SU-DHL-6 (cell line): ENCODE results near the gene TRIM7.

ENCODE experiments used
- H2AFZ ChIP-seq: fragments of 200-600 bp; sonication (generic); 2 replicates; pipeline ENCODE4 v1.6.1; 2014; ENCODE audit warnings: low read depth, mild to moderate bottlenecking, moderate library complexity, mixed read lengths, antibody characterized with exemption, low read length; ENCODE audit not compliant: severe bottlenecking
- H3F3A ChIP-seq: fragments of 200-600 bp; shearing (Covaris generic); 2 replicates; pipeline ENCODE4 v1.6.0; 2016; ENCODE audit warnings: antibody characterized with exemption, mild to moderate bottlenecking; ENCODE audit not compliant: insufficient read depth
- H3K27ac ChIP-seq: fragments of 200-600 bp; sonication (generic); 2 replicates; pipeline ENCODE4 v1.5.1; 2016; ENCODE audit warnings: low read depth, mild to moderate bottlenecking, low read length, moderate library complexity, mixed read lengths
- H3K27me3 ChIP-seq: fragments of 200-600 bp; sonication (generic), shearing (Covaris generic); 2 replicates; pipeline ENCODE4 v1.6.0; 2014; ENCODE audit warnings: mild to moderate bottlenecking, low read length
- H3K36me3 ChIP-seq: fragments of 200-600 bp; sonication (generic); 2 replicates; pipeline ENCODE4 v1.6.1; 2014; ENCODE audit warnings: mild to moderate bottlenecking, low read length, mixed read lengths
- H3K4me2 ChIP-seq: fragments of 300-600, 200-600 bp; shearing (Covaris generic), sonication (generic); 2 replicates; pipeline ENCODE4 v1.6.0; 2014; ENCODE audit warnings: low read length, low read depth, mild to moderate bottlenecking; ENCODE audit not compliant: poor library complexity, severe bottlenecking
- H3K4me3 ChIP-seq: fragments of 200-600 bp; sonication (generic); 2 replicates; pipeline ENCODE4 v1.5.1; 2014; ENCODE audit warnings: antibody characterized with exemption, low read length, mild to moderate bottlenecking, mixed read lengths; ENCODE audit not compliant: insufficient read depth, poor library complexity, severe bottlenecking
- H3K79me2 ChIP-seq: fragments of 200-600 bp; sonication (generic); 2 replicates; pipeline ENCODE4 v1.6.1; 2014; ENCODE audit warnings: mild to moderate bottlenecking, low read length, moderate library complexity; ENCODE audit not compliant: insufficient read depth
- H3K9ac ChIP-seq: fragments of 200-600 bp; sonication (generic); 2 replicates; pipeline ENCODE4 v1.7.0; 2014; ENCODE audit warnings: mild to moderate bottlenecking, low read length
- H3K9me2 ChIP-seq: fragments of 200-600 bp; sonication (generic); replicated peaks from 2 replicates; pipeline ENCODE4 v1.6.1; 2014; ENCODE audit warnings: low read length; ENCODE audit not compliant: insufficient read depth
- H3K9me3 ChIP-seq: fragments of 200-600 bp; sonication (generic); 2 replicates; pipeline ENCODE4 v1.6.1; 2014; ENCODE audit warnings: low read length, mixed read lengths; ENCODE audit not compliant: insufficient read depth
- H4K20me1 ChIP-seq: fragments of 200-600 bp; sonication (generic); 2 replicates; pipeline ENCODE4 v1.6.1; 2014; ENCODE audit warnings: low read depth, mild to moderate bottlenecking, antibody characterized with exemption, low read length, moderate library complexity, mixed read lengths
- EZH2phosphoT487 ChIP-seq: fragments of 200-600 bp; sonication (generic), shearing (Covaris generic); conservative IDR thresholded peaks from 2 replicates; pipeline ENCODE4 v1.6.1; 2018; ENCODE audit warnings: mild to moderate bottlenecking, antibody characterized with exemption, low read length, moderate library complexity, mixed read lengths
- TF ChIP-seq, protein P1 (sequence below): fragments of 200-600 bp; sonication (generic); IDR thresholded peaks from one replicate; pipeline ENCODE4 v1.5.1; 2017; ENCODE audit warnings: antibody characterized with exemption, mild to moderate bottlenecking, low read length, moderate library complexity; ENCODE audit not compliant: insufficient read depth, poor library complexity, severe bottlenecking

TRIM7 gene

DNA sequence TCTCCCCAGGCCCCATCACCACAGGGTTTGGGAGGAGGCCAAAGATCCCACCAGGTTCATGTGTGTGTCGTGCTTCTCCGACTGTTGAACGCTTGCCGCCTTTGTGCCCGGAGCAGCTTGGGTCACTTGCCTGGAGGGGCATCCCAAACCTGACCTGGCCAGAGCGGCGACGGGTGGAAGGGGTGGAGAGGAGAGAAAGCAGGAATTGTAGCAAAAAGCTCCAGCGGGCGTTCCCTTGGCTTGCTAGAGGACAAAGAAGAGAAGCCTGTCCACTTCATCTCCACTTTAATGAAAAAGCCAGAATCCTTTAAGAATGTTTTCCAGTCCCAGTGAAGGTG lies 15.2 kb upstream of the TRIM7 start:
- H3K27me3 ChIP-seq = no peaks in the 10 kb centered on the region
- no peaks in the 10 kb centered on the region for H3K9me2 ChIP-seq
- no peaks in the 10 kb centered on the region for H4K20me1 ChIP-seq
- H2AFZ ChIP-seq = no peak overlapping the region
- no peaks in the 10 kb centered on the region for H3K9me3 ChIP-seq
- H3F3A ChIP-seq = peaks cover 51% of the 10 kb centered on the region
- no peaks in the 10 kb centered on the region for H3K36me3 ChIP-seq
- TF ChIP-seq, protein P1, sequence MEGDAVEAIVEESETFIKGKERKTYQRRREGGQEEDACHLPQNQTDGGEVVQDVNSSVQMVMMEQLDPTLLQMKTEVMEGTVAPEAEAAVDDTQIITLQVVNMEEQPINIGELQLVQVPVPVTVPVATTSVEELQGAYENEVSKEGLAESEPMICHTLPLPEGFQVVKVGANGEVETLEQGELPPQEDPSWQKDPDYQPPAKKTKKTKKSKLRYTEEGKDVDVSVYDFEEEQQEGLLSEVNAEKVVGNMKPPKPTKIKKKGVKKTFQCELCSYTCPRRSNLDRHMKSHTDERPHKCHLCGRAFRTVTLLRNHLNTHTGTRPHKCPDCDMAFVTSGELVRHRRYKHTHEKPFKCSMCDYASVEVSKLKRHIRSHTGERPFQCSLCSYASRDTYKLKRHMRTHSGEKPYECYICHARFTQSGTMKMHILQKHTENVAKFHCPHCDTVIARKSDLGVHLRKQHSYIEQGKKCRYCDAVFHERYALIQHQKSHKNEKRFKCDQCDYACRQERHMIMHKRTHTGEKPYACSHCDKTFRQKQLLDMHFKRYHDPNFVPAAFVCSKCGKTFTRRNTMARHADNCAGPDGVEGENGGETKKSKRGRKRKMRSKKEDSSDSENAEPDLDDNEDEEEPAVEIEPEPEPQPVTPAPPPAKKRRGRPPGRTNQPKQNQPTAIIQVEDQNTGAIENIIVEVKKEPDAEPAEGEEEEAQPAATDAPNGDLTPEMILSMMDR = no peak
- TF ChIP-seq EZH2phosphoT487 = no peak
- H3K4me3 ChIP-seq = no peak overlapping the region
- H3K9ac ChIP-seq = no peak overlapping the region
- no peak overlapping the region for H3K4me2 ChIP-seq
- H3K79me2 ChIP-seq = peaks cover 8% of the 10 kb centered on the region
- no peak overlapping the region for H3K27ac ChIP-seq

DNA sequence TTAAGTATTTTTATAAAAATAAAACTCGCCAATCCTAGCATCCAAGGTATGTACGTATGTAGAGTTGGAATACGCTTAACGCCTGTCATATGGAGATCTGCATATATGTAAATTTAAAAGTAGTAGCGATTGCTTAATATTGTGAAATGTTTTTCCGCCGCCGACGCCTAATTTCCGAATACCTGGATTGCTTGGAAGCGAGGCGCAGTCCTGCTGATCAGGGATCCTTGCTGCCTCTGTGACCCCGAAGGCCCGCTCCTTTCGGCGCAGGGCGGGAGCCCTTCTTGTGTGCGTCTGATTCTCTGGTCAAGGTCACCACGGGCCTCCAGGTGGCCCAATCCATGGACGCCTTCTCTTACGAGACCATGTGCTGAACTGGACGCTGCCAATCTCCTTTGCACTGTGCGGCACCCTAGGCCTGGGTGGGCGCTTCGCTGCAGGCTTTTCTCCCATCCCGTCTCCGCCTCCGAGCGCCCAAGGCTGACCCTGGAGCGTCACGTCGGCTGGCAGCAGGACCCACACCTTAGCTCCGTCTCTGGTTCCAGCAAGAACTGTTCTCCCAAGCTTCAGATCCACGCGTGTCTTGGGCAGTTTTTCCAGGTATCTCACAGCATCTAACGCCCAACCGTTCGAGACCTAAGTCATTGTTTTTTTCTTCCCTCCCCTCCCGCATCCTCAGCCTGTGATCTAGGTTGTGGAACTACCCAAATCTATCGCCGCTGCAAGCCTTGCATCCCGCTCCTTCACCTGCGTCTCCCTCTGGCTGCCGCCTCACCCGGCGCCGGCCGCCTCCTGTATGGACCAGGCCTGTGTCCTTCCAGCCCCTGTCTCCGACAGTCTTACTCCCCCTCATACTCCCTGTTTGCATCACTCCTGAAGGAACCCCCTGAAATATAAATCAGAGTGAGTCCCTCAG lies 14.5 kb upstream of the TRIM7 start:
- no peak overlapping the region for H3K27ac ChIP-seq

DNA sequence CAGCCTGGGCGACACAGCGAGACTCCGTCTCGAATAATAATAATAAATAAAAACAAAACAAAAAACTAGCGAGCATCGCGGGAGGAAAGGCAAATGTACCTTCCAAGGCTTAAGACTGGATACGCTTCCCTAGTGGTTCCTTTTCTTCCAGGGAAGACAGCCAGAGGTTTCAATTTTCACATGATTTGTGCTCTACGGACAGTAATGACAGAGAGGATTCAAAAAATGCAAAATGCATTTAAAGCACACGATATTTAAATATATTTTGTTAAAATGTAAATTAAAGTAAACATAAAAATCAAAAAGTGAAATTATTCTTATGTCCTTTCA lies 13.8 kb upstream of the TRIM7 start:
- H2AFZ ChIP-seq = no peak overlapping the region
- H3F3A ChIP-seq = peaks cover 43% of the 10 kb centered on the region
- no peaks in the 10 kb centered on the region for H3K79me2 ChIP-seq
- H3K4me2 ChIP-seq = no peak overlapping the region
- TF ChIP-seq, protein P1 = no peak
- TF ChIP-seq EZH2phosphoT487 = no peak
- H3K9ac ChIP-seq = no peak overlapping the region
- H3K9me3 ChIP-seq = no peaks in the 10 kb centered on the region
- no peaks in the 10 kb centered on the region for H4K20me1 ChIP-seq
- no peaks in the 10 kb centered on the region for H3K27me3 ChIP-seq
- H3K27ac ChIP-seq = no peak overlapping the region
- H3K36me3 ChIP-seq = no peaks in the 10 kb centered on the region
- H3K9me2 ChIP-seq = no peaks in the 10 kb centered on the region
- no peak overlapping the region for H3K4me3 ChIP-seq

More for the DNA sequence above, 14.5 kb upstream of the TRIM7 start:
- H3F3A ChIP-seq = peaks cover 49% of the 10 kb centered on the region
- TF ChIP-seq EZH2phosphoT487 = no peak
- TF ChIP-seq, protein P1 = no peak
- H3K4me3 ChIP-seq = no peak overlapping the region
- no peak overlapping the region for H3K4me2 ChIP-seq
- no peaks in the 10 kb centered on the region for H3K27me3 ChIP-seq
- no peaks in the 10 kb centered on the region for H4K20me1 ChIP-seq
- no peak overlapping the region for H2AFZ ChIP-seq
- H3K9ac ChIP-seq = no peak overlapping the region
- no peaks in the 10 kb centered on the region for H3K9me3 ChIP-seq
- peaks cover 2% of the 10 kb centered on the region; the same call in 1 of the 2 replicates for H3K79me2 ChIP-seq
- no peaks in the 10 kb centered on the region for H3K36me3 ChIP-seq
- H3K9me2 ChIP-seq = no peaks in the 10 kb centered on the region
